ENCODE measurements around the gene MRTFB. TPM values are rescaled to one million over a fixed set of nuclear protein-coding genes. Genes with fewer than 3 reads are reported as not detected.

MRTFB gene
- total and polyA plus RNA-seq, 12 donors = 4.1 to 41.8 (median 32.5) TPM

GRCh38 chr16:14302399-14303181, 231.5 kb downstream of the MRTFB start:
- peak overlapping the region; percentile 52 to 95 (median 86) for H3K27ac ChIP-seq
- H3K9me3 ChIP-seq = no peaks in the 10 kb centered on the region
- H3K4me3 ChIP-seq = peak overlapping the region; percentile 72 to 99 (median 91)
- peak in 7 of 8 donors; percentile 4 to 45 (median 20) for ATAC-seq
- H3K27me3 ChIP-seq = peaks cover 0 to 49% (median 0%) of the 10 kb centered on the region in 7 donors
- DNase-seq = peak; percentile 34 to 37
- H3K36me3 ChIP-seq = no peaks in the 10 kb centered on the region
- TF ChIP-seq CTCF (IDR thresholded peaks at IDR 0.05) = no peak
- intact Hi-C loops (cut with DNase I) = loop anchor here in 7 of 10 donors (1.0 to 10.0 kb wide), 6 partner anchors 95 to 226 kb away; no protein-coding TSS in a partner anchor
- 0 to 1% methylated on average over 70 to 85 of the region's 86 CpGs for WGBS, 2 donors
- H3K4me1 ChIP-seq = peaks cover 0 to 47% (median 31%) of the 10 kb centered on the region in 9 donors

DNA sequence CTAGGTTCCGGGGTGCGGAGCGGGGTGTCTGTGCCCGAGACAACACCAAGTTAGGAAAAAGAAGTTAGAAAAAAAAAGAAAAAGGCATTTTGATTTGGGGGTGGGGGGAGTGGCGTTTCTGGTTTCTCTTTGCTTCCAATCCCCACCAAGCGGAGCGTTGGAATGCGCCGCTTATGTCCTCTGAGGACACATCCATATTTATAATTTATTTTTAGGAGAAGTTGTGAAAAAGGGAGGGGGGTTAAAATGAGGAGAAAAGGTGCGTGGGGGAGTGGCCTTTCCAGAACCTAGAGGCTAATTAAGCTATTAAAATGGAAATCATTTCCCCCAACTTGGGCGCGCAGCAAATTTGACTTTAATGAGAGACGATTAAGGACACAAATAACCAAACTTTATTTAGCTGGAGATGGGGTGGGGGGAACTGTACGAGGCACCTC, 232.1 kb downstream of the MRTFB start:
- Histone ChIP-seq H3K36me3 (no peaks in the 10 kb centered on the region), H3K9me3 (no peaks in the 10 kb centered on the region), H3K27me3 (peaks cover 0 to 49% (median 0%) of the 10 kb centered on the region in 7 donors), H3K27ac (peak overlapping the region; percentile 52 to 95 (median 86)), H3K4me3 (peak overlapping the region; percentile 72 to 99 (median 91)), H3K4me1 (peaks cover 0 to 52% (median 36%) of the 10 kb centered on the region in 9 donors)
- no peak for TF ChIP-seq CTCF (IDR thresholded peaks at IDR 0.05)
- WGBS, 2 donors = 3 to 6% methylated on average over 14 of the region's 14 CpGs
- no peak for ATAC-seq
- intact Hi-C loops (cut with DNase I) = loop anchor here in 6 of 10 donors (5.0 to 10.0 kb wide), 5 partner anchors 94 to 224 kb away; no protein-coding TSS in a partner anchor
- DNase-seq = no peak

- Histone ChIP-seq H3K9me3 (no peaks in the 10 kb centered on the region), H3K27ac (peak overlapping the region in 9 of 10 donors; percentile 34 to 95 (median 87)), H3K36me3 (no peaks in the 10 kb centered on the region), H3K4me1 (peaks cover 0 to 58% (median 41%) of the 10 kb centered on the region in 9 donors), H3K4me3 (peak overlapping the region; percentile 72 to 99 (median 91)), H3K27me3 (peaks cover 0 to 49% (median 0%) of the 10 kb centered on the region in 7 donors)
- ATAC-seq = peak in 1 of 8 donors; percentile 24
- intact Hi-C loops (cut with DNase I) = loop anchor here in 6 of 10 donors (5.0 to 10.0 kb wide), 5 partner anchors 93 to 223 kb away; no protein-coding TSS in a partner anchor
- TF ChIP-seq CTCF (IDR thresholded peaks at IDR 0.05) = no peak
- DNase-seq = no peak
- WGBS, 2 donors = 42 to 52% methylated on average over 31 of the region's 31 CpGs
These were observed 232.7 kb downstream of the MRTFB start for GRCh38 chr16:14303639-14304394.
